ENCODE data around the gene LAMC1. TPM values are rescaled to one million over a fixed set of nuclear protein-coding genes. Genes with fewer than 3 reads are reported as not detected.

Gene LAMC1
- total RNA-seq, 1 experiment from 2014 or later, result 61.2 TPM

DNA sequence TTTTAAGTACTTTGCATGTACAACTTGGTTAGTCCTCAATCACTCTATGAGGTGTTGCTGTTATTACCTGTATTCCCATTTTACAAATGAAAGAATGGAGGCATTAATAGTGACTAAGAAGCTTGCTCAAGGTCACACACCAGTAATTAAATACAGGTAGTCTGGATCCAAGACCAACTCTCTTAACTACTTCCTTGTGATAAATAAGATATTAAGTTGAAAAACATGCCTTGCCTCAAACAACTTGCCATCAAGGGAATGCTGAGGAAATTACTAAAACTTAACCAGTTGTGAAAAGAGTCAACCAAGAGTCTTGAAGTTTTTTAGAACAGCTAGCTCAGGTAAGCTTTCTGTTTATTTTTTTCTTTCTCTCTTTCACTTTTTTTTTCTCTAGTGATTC, 21.0 kb upstream of the LAMC1 start:
- intact Hi-C loops (cut with micrococcal nuclease), result no loop called here
- no peaks in the 10 kb centered on the region for H3K9me2 ChIP-seq (ENCODE audit: insufficient read depth)
- no peak for TF ChIP-seq RAD21 (IDR thresholded peaks at IDR 0.05; ENCODE audit: low read depth)
- no peak for TF ChIP-seq MAX (IDR thresholded peaks at IDR 0.05)
- TF ChIP-seq SIN3A (IDR thresholded peaks at IDR 0.05; ENCODE audit: low read depth), result no peak
- TF ChIP-seq POLR2AphosphoS5 (IDR thresholded peaks at IDR 0.05; ENCODE audit: low read depth, low read length), result no peak
- no peak for TF ChIP-seq EZH2 (IDR thresholded peaks at IDR 0.05)
- no peak for TF ChIP-seq ELF1 (IDR thresholded peaks at IDR 0.05; ENCODE audit: borderline replicate concordance, low read depth)
- TF ChIP-seq CBX3 (IDR thresholded peaks at IDR 0.05; ENCODE audit: low read depth), result no peak
- TF ChIP-seq SP1 (IDR thresholded peaks at IDR 0.05; ENCODE audit: low read depth), result no peak
- no peak for TF ChIP-seq EGR1 (IDR thresholded peaks at IDR 0.05; ENCODE audit: low read depth)
- DNase-seq (ENCODE audit: low read depth, low spot score) (no peak), ATAC-seq (no peak)
- BruUV-seq (replicated peaks), result no TSS peak
- no peaks in the 10 kb centered on the region for H3K27me3 ChIP-seq (ENCODE audit: insufficient read depth, low read length)
- H3K4me1 ChIP-seq (ENCODE audit: control insufficient read depth in 1 of 2, insufficient read depth in 2 of 2, low read length in 2 of 2), result peaks cover 0 to 8% of the 10 kb centered on the region in 2 experiments; a peak in 1 of 4 replicates
- ChIA-PET POLR2A (no interaction called here), RAD21 (ENCODE audit: low non-redundant PET in 1 of 2, low total read pairs in 2 of 2, uncharacterized antibody in 2 of 2, unreplicated experiment in 2 of 2) (no interaction called here), CTCF (interaction anchor here (1.0 to 1.2 kb wide), 2 partner anchors 39 to 233 kb away, joined by 3 read pairs; no protein-coding TSS in a partner anchor)
- no peak overlapping the region for H3K27ac ChIP-seq (ENCODE audit: low read depth, low read length)
- H2AFZ ChIP-seq (ENCODE audit: low read depth, low read length, poor library complexity, severe bottlenecking), result no peak overlapping the region
- H3K4me2 ChIP-seq (ENCODE audit: low read length), result no peak overlapping the region
- no peaks in the 10 kb centered on the region for H3K79me2 ChIP-seq (ENCODE audit: insufficient read depth, low read length)
- no peaks in the 10 kb centered on the region for H3K9me3 ChIP-seq (ENCODE audit: control insufficient read depth in 1 of 2, insufficient read depth in 1 of 2, low read depth in 1 of 2, low read length in 2 of 2)
- no peaks in the 10 kb centered on the region for H4K20me1 ChIP-seq (ENCODE audit: insufficient read depth)
- H3K4me3 ChIP-seq (replicated peaks in 1 of 2; ENCODE audit: low read depth in 1 of 2, low read length in 2 of 2), result no peak overlapping the region
- H3K9ac ChIP-seq (ENCODE audit: low read length), result no peak overlapping the region
- H3K36me3 ChIP-seq (ENCODE audit: control insufficient read depth in 1 of 2, insufficient read depth in 2 of 2, low read length in 2 of 2), result no peaks in the 10 kb centered on the region

DNA sequence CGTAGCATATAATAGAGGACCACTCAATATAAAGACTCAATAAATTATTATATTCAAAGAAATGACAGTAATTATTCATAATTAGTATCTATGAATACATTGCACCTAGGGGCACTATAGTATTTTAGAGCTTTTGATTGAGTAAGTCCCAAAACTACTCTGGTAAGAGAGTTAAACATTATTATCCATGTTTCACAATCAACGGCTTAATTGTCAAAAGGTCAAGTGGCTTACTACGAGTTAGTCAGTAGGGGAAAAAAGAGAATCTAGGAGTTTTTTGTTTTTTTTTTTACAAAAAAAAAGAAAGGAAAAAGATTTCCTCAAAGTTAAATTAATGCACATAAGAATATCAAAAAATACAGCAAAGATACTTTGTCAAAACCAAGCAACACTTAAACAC, 20.4 kb upstream of the LAMC1 start:
- Histone ChIP-seq H3K4me1 (ENCODE audit: control insufficient read depth in 1 of 2, insufficient read depth in 2 of 2, low read length in 2 of 2) (peaks cover 0 to 8% of the 10 kb centered on the region in 2 experiments; a peak in 1 of 4 replicates), H3K4me3 (replicated peaks in 1 of 2; ENCODE audit: low read depth in 1 of 2, low read length in 2 of 2) (no peak overlapping the region), H2AFZ (ENCODE audit: low read depth, low read length, poor library complexity, severe bottlenecking) (no peak overlapping the region), H3K9ac (ENCODE audit: low read length) (no peak overlapping the region), H3K9me2 (ENCODE audit: insufficient read depth) (no peaks in the 10 kb centered on the region), H3K79me2 (ENCODE audit: insufficient read depth, low read length) (no peaks in the 10 kb centered on the region), H3K27ac (ENCODE audit: low read depth, low read length) (no peak overlapping the region), H4K20me1 (ENCODE audit: insufficient read depth) (no peaks in the 10 kb centered on the region), H3K9me3 (ENCODE audit: control insufficient read depth in 1 of 2, insufficient read depth in 1 of 2, low read depth in 1 of 2, low read length in 2 of 2) (no peaks in the 10 kb centered on the region), H3K27me3 (ENCODE audit: insufficient read depth, low read length) (no peaks in the 10 kb centered on the region), H3K4me2 (ENCODE audit: low read length) (no peak overlapping the region), H3K36me3 (ENCODE audit: control insufficient read depth in 1 of 2, insufficient read depth in 2 of 2, low read length in 2 of 2) (no peaks in the 10 kb centered on the region)
- ChIA-PET CTCF (interaction anchor here (1.2 kb wide), 1 partner anchor 232 kb away, joined by 3 read pairs; no protein-coding TSS in a partner anchor), POLR2A (no interaction called here), RAD21 (ENCODE audit: low non-redundant PET in 1 of 2, low total read pairs in 2 of 2, uncharacterized antibody in 2 of 2, unreplicated experiment in 2 of 2) (no interaction called here)
- no TSS peak for BruUV-seq (replicated peaks)
- DNase-seq (ENCODE audit: low read depth, low spot score), result no peak
- no peak for ATAC-seq
- intact Hi-C loops (cut with micrococcal nuclease), result no loop called here
- no peak for TF ChIP-seq CEBPB (IDR thresholded peaks at IDR 0.05; ENCODE audit: low read depth)
- TF ChIP-seq SP1 (IDR thresholded peaks at IDR 0.05; ENCODE audit: low read depth), result no peak
- TF ChIP-seq ZNF274 (IDR thresholded peaks at IDR 0.05; ENCODE audit: low read depth, low read length), result no peak
- TF ChIP-seq, protein P1, sequence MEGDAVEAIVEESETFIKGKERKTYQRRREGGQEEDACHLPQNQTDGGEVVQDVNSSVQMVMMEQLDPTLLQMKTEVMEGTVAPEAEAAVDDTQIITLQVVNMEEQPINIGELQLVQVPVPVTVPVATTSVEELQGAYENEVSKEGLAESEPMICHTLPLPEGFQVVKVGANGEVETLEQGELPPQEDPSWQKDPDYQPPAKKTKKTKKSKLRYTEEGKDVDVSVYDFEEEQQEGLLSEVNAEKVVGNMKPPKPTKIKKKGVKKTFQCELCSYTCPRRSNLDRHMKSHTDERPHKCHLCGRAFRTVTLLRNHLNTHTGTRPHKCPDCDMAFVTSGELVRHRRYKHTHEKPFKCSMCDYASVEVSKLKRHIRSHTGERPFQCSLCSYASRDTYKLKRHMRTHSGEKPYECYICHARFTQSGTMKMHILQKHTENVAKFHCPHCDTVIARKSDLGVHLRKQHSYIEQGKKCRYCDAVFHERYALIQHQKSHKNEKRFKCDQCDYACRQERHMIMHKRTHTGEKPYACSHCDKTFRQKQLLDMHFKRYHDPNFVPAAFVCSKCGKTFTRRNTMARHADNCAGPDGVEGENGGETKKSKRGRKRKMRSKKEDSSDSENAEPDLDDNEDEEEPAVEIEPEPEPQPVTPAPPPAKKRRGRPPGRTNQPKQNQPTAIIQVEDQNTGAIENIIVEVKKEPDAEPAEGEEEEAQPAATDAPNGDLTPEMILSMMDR (IDR thresholded peaks at IDR 0.05 in 2 of 3, conservative IDR thresholded peaks at IDR 0.05 in 1 of 3; ENCODE audit: borderline replicate concordance in 1 of 3, insufficient read depth in 1 of 3, low read depth in 2 of 3, low read length in 2 of 3), result no peak
- TF ChIP-seq ZFX (IDR thresholded peaks at IDR 0.05), result no peak
- no peak for TF ChIP-seq SRF (IDR thresholded peaks at IDR 0.05; ENCODE audit: low read depth)
- no peak for TF ChIP-seq RAD21 (IDR thresholded peaks at IDR 0.05; ENCODE audit: low read depth)

Data from HCT116 (cell line).